Measurements from ENCODE around the gene RBMS3.

RBMS3 gene

DNA sequence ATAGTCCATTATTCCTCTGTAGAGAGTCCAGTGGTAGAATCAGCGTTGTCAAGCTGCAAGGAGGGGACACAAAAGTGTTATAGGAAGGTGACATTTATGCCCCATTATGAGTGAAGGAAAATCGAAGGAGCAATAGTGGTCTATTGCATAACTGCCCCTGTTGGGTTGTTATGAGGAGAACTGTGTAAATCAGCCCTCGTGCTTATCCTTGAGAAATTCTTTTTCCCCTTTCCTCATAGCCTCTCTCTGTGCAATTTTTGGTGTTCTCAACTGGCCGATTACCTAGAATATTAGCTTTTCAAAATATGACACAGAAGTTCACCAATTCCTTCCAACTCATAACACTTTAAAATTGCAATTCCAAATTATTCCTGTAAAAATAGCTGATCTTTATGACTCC is 286.6 kb downstream of the RBMS3 start:
- H3K9ac ChIP-seq (ENCODE audit: low read depth, low read length) = no peak overlapping the region
- no peaks in the 10 kb centered on the region for H3K27me3 ChIP-seq (ENCODE audit: control insufficient read depth, insufficient read depth, low read length)
- H3K36me3 ChIP-seq (ENCODE audit: insufficient read depth, low read length) = no peaks in the 10 kb centered on the region
- H3K4me1 ChIP-seq (ENCODE audit: control insufficient read depth, insufficient read depth, low read length) = peaks cover 8% of the 10 kb centered on the region
- H3K4me2 ChIP-seq (ENCODE audit: low read length) = no peak overlapping the region
- no peak overlapping the region for H3K4me3 ChIP-seq (ENCODE audit: low read length)
- H3K9me3 ChIP-seq (replicated peaks; ENCODE audit: low read length) = no peaks in the 10 kb centered on the region

DNA sequence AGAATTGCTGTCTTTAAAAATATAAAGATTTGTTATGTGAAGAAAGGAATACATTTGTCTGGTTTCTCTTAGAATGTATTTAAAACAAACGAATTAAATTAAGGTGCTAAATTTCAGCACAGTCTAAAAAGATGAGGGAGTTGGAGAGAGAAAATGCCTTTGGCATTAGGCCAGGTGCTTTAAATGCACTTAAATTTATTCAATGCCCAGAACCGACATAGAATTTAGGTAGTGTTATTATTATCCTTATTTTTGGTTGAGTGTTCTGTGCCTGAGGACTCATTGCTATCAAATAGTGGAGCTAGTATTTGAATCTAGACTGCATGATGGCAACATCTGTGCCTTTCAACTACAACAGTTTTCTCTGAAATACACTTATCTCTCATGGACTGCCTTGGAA is 287.5 kb downstream of the RBMS3 start:
- no peak overlapping the region for H3K4me3 ChIP-seq (ENCODE audit: low read length)
- no peak overlapping the region for H3K9ac ChIP-seq (ENCODE audit: low read depth, low read length)
- no peaks in the 10 kb centered on the region for H3K36me3 ChIP-seq (ENCODE audit: insufficient read depth, low read length)
- no peaks in the 10 kb centered on the region for H3K27me3 ChIP-seq (ENCODE audit: control insufficient read depth, insufficient read depth, low read length)
- peaks cover 8% of the 10 kb centered on the region for H3K4me1 ChIP-seq (ENCODE audit: control insufficient read depth, insufficient read depth, low read length)
- H3K4me2 ChIP-seq (ENCODE audit: low read length) = no peak overlapping the region
- H3K9me3 ChIP-seq (replicated peaks; ENCODE audit: low read length) = no peaks in the 10 kb centered on the region

DNA sequence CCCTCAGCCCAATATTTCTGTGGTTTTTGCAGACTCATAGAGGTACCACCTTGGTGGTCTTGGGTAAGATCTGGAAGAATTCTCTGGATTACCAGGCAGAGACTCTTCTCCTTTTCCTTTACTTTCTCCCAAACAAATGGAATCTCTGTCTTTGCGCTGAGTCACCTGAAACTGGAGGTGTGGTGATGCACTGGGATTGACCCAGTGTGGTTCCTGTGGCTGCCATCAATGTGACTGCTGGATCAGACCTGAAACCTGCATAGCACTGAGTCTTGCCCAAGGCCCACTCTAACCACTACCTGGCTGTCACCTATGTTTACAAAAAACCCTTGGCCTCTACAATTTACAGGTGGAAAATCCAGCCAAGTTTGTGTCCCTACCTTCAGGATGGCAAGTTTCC is 295.3 kb downstream of the RBMS3 start:
- H3K36me3 ChIP-seq (ENCODE audit: insufficient read depth, low read length) = no peaks in the 10 kb centered on the region
- H3K9ac ChIP-seq (ENCODE audit: low read depth, low read length) = no peak overlapping the region
- no peaks in the 10 kb centered on the region for H3K4me1 ChIP-seq (ENCODE audit: control insufficient read depth, insufficient read depth, low read length)
- no peaks in the 10 kb centered on the region for H3K9me3 ChIP-seq (replicated peaks; ENCODE audit: low read length)
- no peaks in the 10 kb centered on the region for H3K27me3 ChIP-seq (ENCODE audit: control insufficient read depth, insufficient read depth, low read length)
- no peak overlapping the region for H3K4me3 ChIP-seq (ENCODE audit: low read length)
- H3K4me2 ChIP-seq (ENCODE audit: low read length) = no peak overlapping the region

DNA sequence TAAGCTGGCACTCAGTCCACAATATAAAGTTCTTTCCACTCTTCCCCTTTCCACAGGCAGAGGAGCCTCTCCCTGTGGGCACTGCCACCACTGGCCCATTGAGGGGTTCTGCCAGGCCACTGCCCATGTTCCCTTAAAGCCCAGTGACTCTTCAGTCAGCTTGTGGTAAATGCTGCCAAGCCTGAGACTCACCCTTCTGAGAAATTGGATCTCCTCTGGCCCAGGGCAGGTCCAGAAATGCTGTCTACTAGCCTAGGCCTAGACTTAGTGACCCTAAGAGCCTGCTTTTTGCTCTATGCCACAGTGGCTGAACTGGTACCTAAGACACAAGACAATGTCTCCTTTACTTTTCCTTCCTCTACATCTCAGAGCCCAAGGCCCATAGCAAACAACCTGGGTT is 295.8 kb downstream of the RBMS3 start:
- H3K9ac ChIP-seq (ENCODE audit: low read depth, low read length) = no peak overlapping the region
- no peak overlapping the region for H3K4me2 ChIP-seq (ENCODE audit: low read length)
- H3K27me3 ChIP-seq (ENCODE audit: control insufficient read depth, insufficient read depth, low read length) = no peaks in the 10 kb centered on the region
- H3K36me3 ChIP-seq (ENCODE audit: insufficient read depth, low read length) = no peaks in the 10 kb centered on the region
- H3K4me3 ChIP-seq (ENCODE audit: low read length) = no peak overlapping the region
- H3K9me3 ChIP-seq (replicated peaks; ENCODE audit: low read length) = no peaks in the 10 kb centered on the region
- peaks cover 5% of the 10 kb centered on the region for H3K4me1 ChIP-seq (ENCODE audit: control insufficient read depth, insufficient read depth, low read length)

DNA sequence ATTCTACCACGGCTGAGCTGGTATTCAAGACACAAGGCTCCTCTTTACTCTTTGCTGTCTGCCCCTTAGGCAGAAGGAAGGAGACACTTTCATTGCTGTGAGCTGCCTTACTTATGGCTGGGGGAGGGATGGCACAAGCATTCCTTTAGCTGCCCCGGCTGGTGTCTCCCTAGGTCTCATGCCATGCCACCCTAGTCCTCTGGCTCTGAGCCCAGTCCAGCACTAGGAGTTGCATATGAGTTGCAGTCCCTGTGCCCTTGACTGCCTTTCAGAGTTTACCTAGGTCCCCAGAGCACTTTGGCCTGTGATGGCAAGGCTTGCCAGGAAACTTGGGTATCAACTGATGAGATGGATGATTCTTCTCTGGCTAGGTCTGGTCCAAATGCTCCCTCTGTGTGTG is 296.4 kb downstream of the RBMS3 start:
- Histone ChIP-seq H3K27me3 (ENCODE audit: control insufficient read depth, insufficient read depth, low read length) (no peaks in the 10 kb centered on the region), H3K9ac (ENCODE audit: low read depth, low read length) (no peak overlapping the region), H3K4me2 (ENCODE audit: low read length) (no peak overlapping the region)

DNA sequence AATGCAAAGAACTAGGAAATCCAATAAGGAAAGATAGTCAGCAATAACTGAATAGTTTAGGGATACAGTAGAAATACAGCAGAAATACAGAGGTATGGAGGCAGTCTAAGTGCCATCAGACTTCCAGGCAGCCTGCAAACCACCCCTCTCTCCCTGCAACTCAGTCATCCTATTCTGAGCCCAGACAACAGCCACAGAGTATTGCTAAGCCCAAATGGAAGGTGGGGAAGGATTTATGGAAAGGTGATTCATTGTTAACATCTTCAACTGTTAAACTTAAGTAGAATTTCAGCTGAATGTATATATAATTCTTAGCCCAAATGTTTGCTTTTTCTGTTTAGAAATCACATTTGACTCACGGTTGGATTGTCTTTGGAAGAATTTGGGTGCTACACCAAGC is 300.4 kb downstream of the RBMS3 start:
- H3K9ac ChIP-seq (ENCODE audit: low read depth, low read length) = no peak overlapping the region
- no peak overlapping the region for H3K4me3 ChIP-seq (ENCODE audit: low read length)
- H3K36me3 ChIP-seq (ENCODE audit: insufficient read depth, low read length) = no peaks in the 10 kb centered on the region
- H3K9me3 ChIP-seq (replicated peaks; ENCODE audit: low read length) = no peaks in the 10 kb centered on the region
- peaks cover 26% of the 10 kb centered on the region for H3K4me1 ChIP-seq (ENCODE audit: control insufficient read depth, insufficient read depth, low read length)
- H3K27me3 ChIP-seq (ENCODE audit: control insufficient read depth, insufficient read depth, low read length) = no peaks in the 10 kb centered on the region
- H3K4me2 ChIP-seq (ENCODE audit: low read length) = no peak overlapping the region

More for the DNA sequence above, 296.4 kb downstream of the RBMS3 start:
- H3K4me3 ChIP-seq (ENCODE audit: low read length) = no peak overlapping the region
- peaks cover 8% of the 10 kb centered on the region for H3K4me1 ChIP-seq (ENCODE audit: control insufficient read depth, insufficient read depth, low read length)
- H3K9me3 ChIP-seq (replicated peaks; ENCODE audit: low read length) = no peaks in the 10 kb centered on the region
- H3K36me3 ChIP-seq (ENCODE audit: insufficient read depth, low read length) = no peaks in the 10 kb centered on the region

DNA sequence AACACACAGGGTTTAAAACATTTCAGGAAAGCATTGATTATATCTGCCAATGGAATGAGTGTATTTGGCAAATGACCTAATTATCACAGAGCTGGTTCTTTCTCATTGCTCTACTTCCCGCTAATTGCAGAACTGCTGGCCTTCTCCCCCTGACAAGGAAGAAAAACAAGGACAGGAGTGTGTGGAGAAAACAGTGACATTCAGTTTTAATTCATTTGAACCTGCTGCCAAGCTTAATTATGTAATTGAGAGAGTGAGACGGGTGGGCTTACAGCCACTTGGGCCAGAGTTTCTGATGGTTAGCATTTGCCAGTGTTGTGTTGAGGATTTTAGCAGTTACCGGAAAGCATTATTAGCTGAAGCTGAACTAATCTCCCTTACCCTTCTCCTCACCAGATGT is 301.4 kb downstream of the RBMS3 start:
- H3K4me1 ChIP-seq (ENCODE audit: control insufficient read depth, insufficient read depth, low read length) = peaks cover 26% of the 10 kb centered on the region
- H3K4me3 ChIP-seq (ENCODE audit: low read length) = no peak overlapping the region
- no peaks in the 10 kb centered on the region for H3K36me3 ChIP-seq (ENCODE audit: insufficient read depth, low read length)
- H3K27me3 ChIP-seq (ENCODE audit: control insufficient read depth, insufficient read depth, low read length) = no peaks in the 10 kb centered on the region
- H3K4me2 ChIP-seq (ENCODE audit: low read length) = no peak overlapping the region
- no peak overlapping the region for H3K9ac ChIP-seq (ENCODE audit: low read depth, low read length)
- H3K9me3 ChIP-seq (replicated peaks; ENCODE audit: low read length) = no peaks in the 10 kb centered on the region

DNA sequence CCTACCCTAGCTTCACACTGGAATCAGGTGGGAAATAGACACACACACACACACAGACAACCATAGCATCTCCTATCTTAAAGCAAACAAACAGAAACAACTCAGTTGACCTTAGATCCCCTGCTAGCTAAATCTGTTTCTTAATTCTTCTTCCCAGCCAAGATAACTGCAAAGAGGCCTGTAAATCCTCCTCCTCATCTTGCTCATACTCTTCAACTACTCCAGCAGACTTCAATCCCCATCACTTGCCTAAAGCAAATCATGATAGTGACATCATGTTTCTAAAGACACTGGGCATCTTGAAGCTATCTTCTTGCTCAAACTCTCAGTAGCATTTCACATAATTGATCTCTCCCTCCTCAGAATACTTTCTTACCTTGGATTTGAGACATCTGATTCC is 303.0 kb downstream of the RBMS3 start:
- Histone ChIP-seq H3K4me2 (ENCODE audit: low read length) (no peak overlapping the region), H3K27me3 (ENCODE audit: control insufficient read depth, insufficient read depth, low read length) (no peaks in the 10 kb centered on the region), H3K9ac (ENCODE audit: low read depth, low read length) (no peak overlapping the region), H3K9me3 (replicated peaks; ENCODE audit: low read length) (no peaks in the 10 kb centered on the region), H3K36me3 (ENCODE audit: insufficient read depth, low read length) (no peaks in the 10 kb centered on the region), H3K4me1 (ENCODE audit: control insufficient read depth, insufficient read depth, low read length) (peaks cover 26% of the 10 kb centered on the region), H3K4me3 (ENCODE audit: low read length) (no peak overlapping the region)

DNA sequence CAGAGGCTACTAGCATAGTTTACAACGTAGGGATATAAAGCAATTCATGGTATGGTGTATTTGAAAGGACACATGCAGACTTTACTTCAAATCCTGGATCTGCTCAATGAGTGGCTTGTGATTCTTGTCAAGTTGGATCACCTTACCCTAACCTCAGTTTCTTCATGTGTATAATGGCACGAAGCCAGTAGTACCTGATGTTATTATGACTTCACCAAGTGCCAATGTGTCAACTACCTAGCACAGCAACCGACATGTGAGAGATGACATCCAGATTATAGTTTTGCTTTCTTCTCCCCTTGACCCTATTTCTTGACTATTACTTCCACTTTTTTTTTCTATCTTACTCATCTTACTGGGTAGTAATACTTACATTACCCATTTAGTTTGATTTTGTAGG is 304.5 kb downstream of the RBMS3 start:
- H3K4me1 ChIP-seq (ENCODE audit: control insufficient read depth, insufficient read depth, low read length) = peaks cover 26% of the 10 kb centered on the region
- no peak overlapping the region for H3K4me2 ChIP-seq (ENCODE audit: low read length)
- H3K27me3 ChIP-seq (ENCODE audit: control insufficient read depth, insufficient read depth, low read length) = no peaks in the 10 kb centered on the region
- no peak overlapping the region for H3K4me3 ChIP-seq (ENCODE audit: low read length)
- H3K9me3 ChIP-seq (replicated peaks; ENCODE audit: low read length) = no peaks in the 10 kb centered on the region
- H3K9ac ChIP-seq (ENCODE audit: low read depth, low read length) = no peak overlapping the region
- no peaks in the 10 kb centered on the region for H3K36me3 ChIP-seq (ENCODE audit: insufficient read depth, low read length)

DNA sequence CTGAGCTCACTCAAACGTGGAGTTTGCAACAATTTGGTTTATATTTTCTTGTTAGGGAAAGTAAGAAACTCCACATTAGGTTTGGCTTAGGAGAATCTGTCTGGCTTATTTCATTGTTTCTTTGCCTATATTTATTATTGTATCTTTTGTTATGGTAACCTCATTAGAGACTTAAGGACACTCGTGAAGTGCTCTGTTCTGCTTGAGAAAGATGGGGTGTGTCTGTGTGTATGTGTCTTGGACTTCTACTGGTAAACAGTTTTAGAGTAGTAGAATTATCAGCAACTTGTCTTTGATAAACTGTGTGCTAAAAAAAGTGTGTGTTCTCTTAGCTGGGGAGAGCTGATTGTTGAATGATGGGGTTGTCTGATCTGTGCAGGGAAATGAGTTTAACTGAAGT is 306.5 kb downstream of the RBMS3 start:
- H3K27me3 ChIP-seq (ENCODE audit: control insufficient read depth, insufficient read depth, low read length) = no peaks in the 10 kb centered on the region
- H3K9ac ChIP-seq (ENCODE audit: low read depth, low read length) = no peak overlapping the region
- peaks cover 17% of the 10 kb centered on the region for H3K4me1 ChIP-seq (ENCODE audit: control insufficient read depth, insufficient read depth, low read length)
- no peak overlapping the region for H3K4me2 ChIP-seq (ENCODE audit: low read length)
- H3K4me3 ChIP-seq (ENCODE audit: low read length) = no peak overlapping the region
- H3K36me3 ChIP-seq (ENCODE audit: insufficient read depth, low read length) = peaks cover 6% of the 10 kb centered on the region
- H3K9me3 ChIP-seq (replicated peaks; ENCODE audit: low read length) = no peaks in the 10 kb centered on the region

DNA sequence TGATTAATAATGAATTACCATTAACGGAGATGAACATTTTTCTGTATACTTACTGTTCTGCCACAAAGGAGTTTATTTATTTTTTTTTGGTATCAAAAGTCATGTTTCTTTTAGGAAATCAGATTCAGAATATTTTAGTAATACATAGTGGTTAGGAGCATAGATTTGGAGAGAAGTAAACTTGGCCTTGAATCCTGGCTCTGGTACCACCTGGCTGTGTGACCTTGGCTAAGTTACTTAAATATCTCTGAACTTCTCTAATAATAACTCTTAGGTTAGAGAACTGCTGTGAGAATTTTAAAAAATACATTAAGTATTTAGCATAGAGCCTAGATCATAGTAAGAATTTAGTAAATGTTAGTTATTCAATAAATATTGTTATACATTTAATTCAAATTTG is 309.1 kb downstream of the RBMS3 start:
- H3K4me3 ChIP-seq (ENCODE audit: low read length) = no peak overlapping the region
- no peak overlapping the region for H3K9ac ChIP-seq (ENCODE audit: low read depth, low read length)
- H3K27me3 ChIP-seq (ENCODE audit: control insufficient read depth, insufficient read depth, low read length) = no peaks in the 10 kb centered on the region
- peaks cover 6% of the 10 kb centered on the region for H3K36me3 ChIP-seq (ENCODE audit: insufficient read depth, low read length)
- no peaks in the 10 kb centered on the region for H3K9me3 ChIP-seq (replicated peaks; ENCODE audit: low read length)
- no peak overlapping the region for H3K4me2 ChIP-seq (ENCODE audit: low read length)
- H3K4me1 ChIP-seq (ENCODE audit: control insufficient read depth, insufficient read depth, low read length) = no peaks in the 10 kb centered on the region

DNA sequence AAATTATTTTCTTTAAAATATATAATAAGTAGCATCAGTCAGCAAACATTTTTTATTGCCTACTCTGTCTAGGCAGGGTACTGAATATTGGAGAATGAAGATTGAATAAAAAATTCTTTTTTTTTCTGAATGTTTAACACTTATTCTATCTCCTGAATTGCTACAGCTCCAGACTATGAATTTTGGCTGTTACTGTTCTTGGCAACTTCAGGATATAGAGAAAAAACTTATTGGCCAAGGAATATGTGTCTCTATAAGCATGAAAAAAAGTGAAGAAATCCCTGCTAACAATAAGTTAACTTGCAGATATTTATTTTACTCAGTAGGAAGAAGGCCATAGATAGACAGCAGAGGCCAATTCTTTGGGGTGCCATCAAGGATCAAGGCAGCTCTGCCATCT is 309.6 kb downstream of the RBMS3 start:
- Histone ChIP-seq H3K27me3 (ENCODE audit: control insufficient read depth, insufficient read depth, low read length) (no peaks in the 10 kb centered on the region), H3K36me3 (ENCODE audit: insufficient read depth, low read length) (peaks cover 6% of the 10 kb centered on the region), H3K9ac (ENCODE audit: low read depth, low read length) (no peak overlapping the region), H3K4me1 (ENCODE audit: control insufficient read depth, insufficient read depth, low read length) (no peaks in the 10 kb centered on the region), H3K9me3 (replicated peaks; ENCODE audit: low read length) (no peaks in the 10 kb centered on the region), H3K4me3 (ENCODE audit: low read length) (no peak overlapping the region), H3K4me2 (ENCODE audit: low read length) (no peak overlapping the region)
